ENCODE measurements around the gene TMEM30B.

- TF ChIP-seq, protein P1, sequence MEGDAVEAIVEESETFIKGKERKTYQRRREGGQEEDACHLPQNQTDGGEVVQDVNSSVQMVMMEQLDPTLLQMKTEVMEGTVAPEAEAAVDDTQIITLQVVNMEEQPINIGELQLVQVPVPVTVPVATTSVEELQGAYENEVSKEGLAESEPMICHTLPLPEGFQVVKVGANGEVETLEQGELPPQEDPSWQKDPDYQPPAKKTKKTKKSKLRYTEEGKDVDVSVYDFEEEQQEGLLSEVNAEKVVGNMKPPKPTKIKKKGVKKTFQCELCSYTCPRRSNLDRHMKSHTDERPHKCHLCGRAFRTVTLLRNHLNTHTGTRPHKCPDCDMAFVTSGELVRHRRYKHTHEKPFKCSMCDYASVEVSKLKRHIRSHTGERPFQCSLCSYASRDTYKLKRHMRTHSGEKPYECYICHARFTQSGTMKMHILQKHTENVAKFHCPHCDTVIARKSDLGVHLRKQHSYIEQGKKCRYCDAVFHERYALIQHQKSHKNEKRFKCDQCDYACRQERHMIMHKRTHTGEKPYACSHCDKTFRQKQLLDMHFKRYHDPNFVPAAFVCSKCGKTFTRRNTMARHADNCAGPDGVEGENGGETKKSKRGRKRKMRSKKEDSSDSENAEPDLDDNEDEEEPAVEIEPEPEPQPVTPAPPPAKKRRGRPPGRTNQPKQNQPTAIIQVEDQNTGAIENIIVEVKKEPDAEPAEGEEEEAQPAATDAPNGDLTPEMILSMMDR (IDR thresholded peaks at IDR 0.05; ENCODE audit: poor library complexity): no peak
- TF ChIP-seq EZH2 (IDR thresholded peaks at IDR 0.05; ENCODE audit: borderline replicate concordance) (no peak), EZH2phosphoT487 (IDR thresholded peaks at IDR 0.05; ENCODE audit: low read depth, severe bottlenecking, unreplicated experiment) (no peak)
Observed at GRCh38 chr14:61277232-61277631, 3.9 kb downstream of the TMEM30B start.

Data from hepatocyte (in vitro differentiated cells).